GM18511 (cell line): ENCODE results near the gene PLCH2.

Source experiments
- ATAC-seq: cut with Tn5 transposase; IDR thresholded peaks from one replicate; pipeline ENCODE4 v1.9.1; 2021; ENCODE audit warnings: mild to moderate bottlenecking, moderate library complexity; ENCODE audit not compliant: unreplicated experiment

The PLCH2 gene

DNA sequence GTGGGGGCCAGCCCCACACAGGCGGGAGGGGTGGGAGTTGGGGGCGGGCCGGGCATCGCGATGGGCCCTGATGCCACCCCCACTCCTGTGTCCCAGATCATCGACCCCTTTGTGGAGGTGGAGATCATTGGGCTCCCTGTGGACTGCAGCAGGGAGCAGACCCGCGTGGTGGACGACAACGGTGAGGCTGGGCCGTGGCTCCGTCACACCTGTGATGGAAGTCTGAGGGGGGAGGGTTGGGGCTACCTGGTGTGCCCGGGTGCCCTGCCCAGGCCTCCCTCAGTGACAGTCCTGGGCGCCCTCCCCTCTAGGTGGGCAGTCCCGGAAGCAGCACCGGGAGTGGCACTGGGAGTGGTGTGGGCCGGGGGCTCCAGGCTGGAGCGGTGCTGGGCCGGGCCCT lies 22.6 kb downstream of the PLCH2 start:
- no peak for ATAC-seq

DNA sequence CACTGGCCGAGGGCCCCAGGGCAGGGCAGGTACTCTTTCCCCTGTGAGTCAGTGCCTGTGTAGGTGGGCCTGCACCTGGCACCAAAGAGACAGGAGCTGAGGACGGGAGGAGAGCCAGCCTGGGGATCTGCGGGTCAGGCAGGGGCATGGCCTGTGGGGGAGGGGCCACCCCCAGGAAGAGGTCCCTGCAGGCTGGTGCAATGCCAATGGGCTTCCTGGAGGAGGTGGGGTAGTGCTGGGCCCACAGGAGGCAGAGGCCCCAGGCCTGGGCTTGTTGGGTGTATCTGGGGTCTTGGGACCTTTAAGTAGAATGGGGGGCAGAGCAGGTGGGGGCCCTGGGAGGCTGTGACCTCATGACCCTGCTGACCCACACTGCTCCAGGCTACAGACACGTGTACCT lies 23.2 kb downstream of the PLCH2 start:
- ATAC-seq, result no peak

DNA sequence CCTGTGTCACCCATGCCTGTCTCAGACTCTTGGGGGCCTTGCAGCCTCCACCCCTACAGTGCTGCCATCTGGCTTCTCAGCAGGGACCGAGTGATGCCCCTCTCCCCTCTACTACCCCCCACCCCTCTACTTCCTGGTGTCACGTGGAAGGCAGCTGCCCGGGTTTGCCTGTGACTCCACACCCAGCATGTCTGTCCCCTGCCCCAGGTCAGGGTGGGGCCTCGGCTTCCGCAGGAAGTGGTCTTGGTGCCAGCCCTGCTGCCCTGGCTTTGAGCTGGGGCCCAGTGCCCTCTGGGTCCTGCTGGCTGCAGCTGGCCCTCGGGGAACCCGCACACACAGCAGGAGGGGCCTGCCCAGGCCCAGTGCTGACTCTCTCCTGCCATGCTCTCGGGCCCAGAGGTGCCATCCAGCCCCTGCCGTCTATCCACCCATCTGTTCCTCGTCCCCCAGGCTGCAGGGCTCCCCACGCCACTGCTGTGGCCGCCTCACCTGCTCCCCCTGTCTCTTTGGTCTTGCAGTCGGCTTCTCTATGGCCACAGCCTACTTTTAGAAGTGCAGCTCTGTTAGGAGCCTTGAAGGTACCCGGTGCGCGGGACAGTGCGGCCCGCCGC lies 24.0 kb downstream of the PLCH2 start:
- no peak for ATAC-seq

DNA sequence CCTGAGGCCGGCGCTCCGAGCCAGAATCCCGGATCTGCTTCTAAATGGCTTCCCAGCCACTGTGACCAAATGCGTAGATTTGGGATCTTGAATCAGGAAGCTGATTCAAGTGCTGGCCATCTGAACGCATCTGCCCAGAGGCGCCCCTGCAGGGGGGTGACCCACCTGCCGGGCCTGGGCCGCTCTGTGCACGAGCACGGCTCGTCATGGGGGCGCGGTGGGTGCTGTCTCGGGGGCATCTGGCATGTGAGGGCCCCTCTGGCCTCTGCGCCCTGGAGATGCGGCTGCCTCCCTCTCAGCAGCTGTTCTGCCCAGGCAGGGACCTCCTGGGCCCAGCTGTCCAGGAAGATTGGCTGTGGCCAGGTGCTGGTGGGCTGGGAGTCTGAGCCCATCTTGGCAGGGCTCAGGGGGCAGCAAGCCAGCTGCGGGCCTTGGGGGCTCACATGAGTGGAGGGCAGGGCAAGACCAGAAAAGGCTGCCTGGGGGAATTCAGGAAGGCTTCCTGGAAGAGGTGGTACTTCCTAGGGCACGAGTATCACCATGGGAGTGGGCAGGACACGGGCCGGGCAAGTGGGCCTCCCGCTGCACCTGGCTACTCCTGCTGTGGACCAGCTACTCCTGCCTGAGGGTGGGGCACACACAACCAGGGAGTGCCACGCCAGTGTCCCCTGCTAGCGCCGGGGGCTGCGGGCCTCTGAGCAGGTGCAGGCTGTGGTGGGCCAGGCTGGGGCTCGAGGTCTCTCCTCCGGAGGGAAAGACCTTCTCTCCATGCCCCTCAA lies 25.1 kb downstream of the PLCH2 start:
- ATAC-seq, result no peak

DNA sequence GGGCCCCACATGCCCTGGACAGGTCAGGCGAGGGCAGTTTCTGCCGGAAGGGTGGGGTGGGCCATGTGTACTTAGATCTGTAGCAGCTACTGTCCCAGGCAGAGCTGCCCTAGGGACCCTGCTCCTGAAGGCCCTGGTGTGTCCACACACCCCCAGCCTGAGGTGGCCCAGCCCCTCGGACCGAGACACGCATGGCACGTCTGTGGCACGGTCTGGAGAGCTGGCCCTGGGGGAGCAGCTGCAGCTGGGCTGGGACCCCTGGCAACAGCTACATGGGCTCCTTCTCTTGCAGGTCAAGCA lies 25.7 kb downstream of the PLCH2 start:
- ATAC-seq, result no peak

DNA sequence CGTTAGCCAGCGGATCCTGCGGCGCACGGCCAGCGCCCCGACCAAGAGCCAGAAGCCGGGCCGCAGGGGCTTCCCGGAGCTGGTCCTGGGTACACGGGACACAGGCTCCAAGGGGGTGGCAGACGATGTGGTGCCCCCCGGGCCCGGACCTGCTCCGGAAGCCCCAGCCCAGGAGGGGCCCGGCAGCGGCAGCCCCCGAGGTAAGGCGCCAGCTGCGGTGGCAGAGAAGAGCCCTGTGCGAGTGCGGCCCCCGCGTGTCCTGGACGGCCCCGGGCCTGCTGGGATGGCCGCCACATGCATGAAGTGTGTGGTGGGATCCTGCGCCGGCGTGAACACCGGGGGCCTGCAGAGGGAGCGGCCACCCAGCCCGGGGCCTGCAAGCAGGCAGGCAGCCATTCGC lies 26.1 kb downstream of the PLCH2 start:
- no peak for ATAC-seq

DNA sequence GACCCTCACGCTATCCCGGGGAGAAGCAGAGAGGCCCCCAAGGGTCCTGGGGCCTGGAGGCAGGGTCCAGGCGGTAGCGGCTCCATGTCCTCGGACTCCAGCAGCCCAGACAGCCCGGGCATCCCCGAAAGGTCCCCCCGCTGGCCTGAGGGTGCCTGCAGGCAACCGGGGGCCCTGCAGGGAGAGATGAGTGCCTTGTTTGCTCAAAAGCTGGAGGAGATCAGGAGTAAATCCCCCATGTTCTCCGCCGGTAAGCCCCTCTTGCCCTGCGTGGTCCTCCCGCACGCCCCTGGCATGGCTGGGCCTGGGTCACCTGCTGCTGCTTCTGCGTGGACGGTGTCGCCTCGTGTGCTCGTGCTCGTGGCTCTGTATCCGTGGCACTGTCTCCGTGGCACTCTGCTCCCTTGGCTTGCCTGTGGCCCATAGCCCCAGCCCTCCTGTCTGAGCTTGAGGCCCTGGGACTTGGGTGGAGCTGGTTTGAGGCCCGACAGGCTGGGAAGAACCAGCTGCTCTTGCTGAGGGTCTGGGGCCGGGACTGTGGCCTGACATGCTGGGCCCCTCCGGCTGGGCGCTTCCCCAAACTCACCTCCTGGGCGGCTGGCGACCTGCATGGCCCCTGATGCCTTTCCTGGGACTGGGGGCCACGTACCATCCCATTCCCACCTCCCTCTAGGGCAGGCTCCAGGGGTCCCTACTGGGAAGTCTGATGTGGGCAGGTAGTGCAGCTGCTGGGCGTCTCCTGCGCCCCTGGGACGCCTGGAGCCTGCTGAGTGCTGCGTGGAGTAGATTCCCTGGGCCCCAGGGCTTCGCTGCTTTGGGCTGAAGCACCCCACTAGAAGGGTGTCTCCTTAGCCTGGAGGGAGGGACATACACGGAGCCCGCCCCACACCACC lies 26.8 kb downstream of the PLCH2 start:
- ATAC-seq, result no peak

DNA sequence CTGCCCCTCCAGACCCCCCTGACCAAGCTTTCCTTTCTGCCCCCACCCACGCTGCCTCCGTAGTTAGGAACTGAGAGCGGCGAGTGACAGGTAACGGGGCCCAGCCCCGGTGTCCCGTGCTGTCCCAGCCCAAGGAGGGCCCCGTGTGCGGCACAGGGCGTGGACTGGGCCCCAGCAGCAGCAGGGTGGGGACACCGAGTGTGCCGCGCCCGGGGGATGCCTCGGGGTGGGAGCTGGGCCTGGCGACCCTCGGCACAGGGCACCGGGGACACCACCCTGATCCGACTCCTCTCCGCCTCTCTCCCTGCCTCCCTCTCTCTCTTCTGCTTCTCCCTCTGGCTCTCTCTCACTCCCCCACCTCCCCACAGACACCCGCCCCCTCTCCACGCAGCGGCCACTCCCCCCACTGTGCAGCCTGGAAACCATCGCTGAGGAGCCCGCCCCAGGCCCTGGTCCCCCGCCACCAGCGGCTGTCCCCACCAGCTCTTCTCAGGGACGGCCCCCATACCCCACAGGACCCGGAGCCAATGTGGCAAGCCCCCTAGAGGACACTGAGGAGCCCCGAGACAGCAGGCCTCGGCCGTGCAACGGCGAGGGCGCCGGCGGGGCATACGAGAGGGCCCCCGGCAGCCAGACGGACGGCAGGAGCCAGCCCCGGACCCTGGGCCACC lies 27.6 kb downstream of the PLCH2 start:
- no peak for ATAC-seq

DNA sequence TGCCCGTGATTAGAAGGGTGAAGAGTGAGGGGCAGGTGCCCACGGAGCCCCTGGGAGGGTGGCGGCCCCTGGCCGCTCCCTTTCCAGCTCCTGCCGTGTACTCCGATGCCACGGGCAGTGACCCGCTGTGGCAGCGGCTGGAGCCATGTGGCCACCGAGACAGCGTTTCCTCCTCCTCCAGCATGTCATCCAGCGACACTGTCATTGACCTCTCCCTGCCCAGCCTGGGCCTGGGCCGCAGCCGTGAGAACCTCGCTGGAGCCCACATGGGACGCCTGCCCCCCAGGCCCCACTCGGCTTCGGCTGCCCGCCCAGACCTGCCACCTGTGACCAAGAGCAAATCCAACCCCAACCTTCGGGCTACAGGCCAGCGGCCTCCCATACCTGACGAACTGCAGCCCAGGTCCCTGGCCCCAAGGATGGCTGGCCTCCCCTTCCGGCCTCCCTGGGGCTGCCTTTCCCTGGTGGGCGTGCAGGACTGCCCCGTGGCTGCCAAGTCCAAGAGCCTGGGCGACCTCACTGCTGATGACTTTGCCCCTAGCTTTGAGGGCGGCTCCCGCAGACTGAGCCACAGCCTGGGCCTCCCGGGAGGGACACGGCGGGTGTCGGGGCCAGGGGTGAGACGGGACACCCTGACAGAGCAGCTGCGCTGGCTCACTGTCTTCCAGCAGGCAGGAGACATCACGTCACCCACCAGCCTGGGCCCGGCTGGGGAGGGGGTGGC lies 28.3 kb downstream of the PLCH2 start:
- ATAC-seq, result no peak

DNA sequence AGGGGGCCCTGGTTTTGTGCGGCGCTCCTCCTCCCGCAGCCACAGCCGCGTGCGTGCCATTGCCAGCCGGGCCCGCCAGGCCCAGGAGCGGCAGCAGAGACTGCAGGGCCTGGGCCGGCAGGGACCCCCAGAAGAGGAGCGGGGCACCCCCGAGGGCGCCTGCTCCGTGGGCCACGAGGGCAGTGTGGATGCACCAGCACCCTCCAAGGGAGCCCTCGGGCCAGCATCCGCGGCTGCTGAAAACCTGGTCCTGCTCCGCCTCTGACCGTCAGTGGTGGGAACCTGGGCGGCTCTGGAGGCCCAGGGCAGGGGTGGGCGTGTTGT lies 28.8 kb downstream of the PLCH2 start:
- no peak for ATAC-seq

DNA sequence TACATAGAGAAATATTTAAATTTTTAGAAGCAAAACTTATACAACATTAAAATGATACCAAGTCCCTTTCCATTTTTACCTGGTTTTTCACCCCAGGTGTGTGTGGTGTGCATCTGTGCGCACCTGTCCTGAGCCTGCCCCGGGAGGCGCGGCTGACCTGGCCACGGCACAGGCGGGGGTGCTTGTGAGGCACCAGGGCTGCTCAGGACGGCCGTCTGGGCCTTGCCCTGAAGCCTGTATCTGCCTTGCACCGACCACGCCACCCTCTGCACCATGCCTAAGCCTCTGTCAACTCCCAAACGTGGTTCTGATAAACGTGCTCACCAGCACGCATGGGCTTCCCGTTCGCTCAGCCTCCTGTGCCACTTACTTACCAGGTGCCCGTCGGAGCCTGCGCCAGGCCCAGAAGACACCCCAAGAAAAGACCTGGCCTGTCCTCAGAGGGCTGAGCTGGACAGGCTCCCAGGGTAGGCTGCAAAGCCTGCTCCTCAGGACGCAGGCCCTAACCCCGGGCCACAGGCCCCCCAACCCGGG lies 29.4 kb downstream of the PLCH2 start:
- no peak for ATAC-seq

DNA sequence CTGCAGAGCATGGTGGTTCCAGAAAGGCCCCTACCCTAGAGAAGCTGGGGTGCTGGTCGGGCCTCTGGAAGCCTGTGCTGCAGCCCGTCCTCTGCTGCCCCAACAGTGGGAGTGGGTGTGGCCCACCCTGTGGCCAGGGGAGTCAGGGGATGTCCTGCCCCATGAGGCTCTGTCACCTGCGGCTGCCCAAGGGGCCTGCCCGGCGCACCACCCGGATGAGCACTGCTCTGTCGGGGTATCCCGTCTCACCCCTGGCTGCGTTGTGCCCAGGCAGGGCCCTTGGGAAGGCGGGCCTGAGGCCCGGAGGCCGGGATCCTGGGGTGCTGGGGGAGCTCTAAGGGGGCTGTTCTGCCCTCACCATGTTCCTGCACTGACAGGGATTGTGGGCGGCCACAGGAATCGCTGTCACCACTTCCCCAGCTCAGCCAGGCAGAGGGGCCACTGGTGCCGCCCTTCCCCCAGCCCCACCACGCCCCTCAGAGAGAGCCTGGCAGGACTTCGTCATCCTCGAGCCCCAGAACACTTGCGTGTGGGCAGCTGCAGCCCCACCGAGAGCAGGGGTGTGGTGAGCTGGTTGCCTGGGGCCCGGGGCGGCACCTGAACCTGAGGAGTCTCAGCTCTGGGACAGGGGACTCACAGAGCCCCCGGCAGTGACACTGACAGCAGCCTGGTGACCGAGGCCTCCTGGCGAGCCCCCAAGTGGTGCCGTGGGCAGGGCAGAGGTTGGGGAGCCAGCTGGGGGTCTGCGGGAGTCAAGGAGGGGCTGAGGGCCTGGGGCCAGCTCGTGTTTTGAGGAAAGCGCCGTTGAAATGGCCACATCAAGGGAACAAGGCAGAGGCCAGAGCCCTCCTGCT lies 30.1 kb downstream of the PLCH2 start:
- no peak for ATAC-seq

DNA sequence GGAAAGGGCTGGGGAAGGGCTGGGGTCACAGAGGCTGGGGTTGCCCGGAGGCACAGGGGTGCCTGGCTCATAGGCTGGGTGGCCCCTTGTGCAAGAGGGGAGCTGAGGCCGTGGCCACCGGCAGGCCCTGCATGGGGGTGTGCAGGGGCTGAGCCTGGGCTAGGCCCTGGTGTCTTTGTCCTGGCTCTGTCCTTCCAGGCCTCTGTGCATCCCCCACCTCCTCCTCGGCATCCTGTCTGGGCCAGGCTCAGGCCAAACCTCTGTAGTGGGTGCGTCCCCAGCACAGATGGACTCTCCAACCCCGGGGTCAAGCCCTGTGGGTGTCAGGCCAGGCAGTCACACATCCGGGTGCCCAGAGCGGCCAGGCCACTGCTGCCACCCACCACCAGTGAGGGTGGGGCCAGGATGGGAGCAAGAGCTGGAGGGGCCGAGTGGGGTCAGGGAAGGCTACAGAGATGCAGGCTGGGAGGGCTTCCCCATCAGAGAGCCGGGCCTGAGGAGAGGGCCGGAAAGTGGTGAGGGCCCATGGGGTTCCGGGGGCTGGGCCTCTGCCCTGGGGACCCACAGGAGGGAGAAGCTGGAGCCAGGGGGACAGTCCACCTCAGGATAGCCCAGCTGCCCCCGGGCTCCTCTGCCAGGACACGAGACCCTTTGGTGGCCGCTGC lies 30.9 kb downstream of the PLCH2 start:
- no peak for ATAC-seq

DNA sequence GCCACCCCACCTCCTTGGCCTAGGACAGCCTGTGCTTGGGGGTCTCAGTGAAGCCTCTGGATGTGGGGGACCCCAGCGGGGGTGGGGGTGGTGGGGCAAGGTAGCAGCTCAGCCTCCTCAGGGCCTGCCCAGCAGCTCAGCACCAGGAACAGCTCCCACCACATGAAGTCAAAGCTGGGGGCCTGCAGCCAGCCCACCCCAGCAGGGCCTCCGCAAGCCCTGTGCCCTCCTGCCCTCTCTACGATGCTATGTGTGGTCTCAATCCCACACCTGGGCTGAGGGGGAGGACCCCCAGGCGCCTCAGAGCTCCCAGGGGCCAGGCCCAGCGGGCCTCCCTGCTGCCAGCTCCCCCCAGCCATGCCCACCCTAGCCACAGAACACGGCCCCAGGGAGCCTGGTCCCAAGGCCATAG lies 31.7 kb downstream of the PLCH2 start:
- ATAC-seq, result no peak

DNA sequence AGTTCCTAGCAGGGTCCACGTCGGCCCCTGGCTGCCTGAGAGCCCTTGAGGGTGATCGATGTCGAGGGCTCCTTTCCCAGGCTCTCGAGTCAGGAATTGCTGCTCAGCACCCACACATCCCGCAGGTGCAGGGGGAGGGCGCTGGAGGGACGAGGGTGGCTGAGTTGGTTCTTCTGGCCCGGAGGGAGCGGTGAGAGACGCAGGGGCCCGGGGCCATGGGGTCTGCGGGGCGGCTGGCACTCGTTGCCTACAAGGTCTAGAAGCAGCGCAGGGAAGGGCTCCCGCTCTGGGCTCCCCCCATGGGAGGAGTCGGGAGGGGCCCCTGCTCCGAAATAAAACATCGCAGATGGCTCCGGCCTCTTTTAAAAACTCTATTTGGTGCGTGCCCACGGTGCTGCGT lies 32.1 kb downstream of the PLCH2 start:
- no peak for ATAC-seq

DNA sequence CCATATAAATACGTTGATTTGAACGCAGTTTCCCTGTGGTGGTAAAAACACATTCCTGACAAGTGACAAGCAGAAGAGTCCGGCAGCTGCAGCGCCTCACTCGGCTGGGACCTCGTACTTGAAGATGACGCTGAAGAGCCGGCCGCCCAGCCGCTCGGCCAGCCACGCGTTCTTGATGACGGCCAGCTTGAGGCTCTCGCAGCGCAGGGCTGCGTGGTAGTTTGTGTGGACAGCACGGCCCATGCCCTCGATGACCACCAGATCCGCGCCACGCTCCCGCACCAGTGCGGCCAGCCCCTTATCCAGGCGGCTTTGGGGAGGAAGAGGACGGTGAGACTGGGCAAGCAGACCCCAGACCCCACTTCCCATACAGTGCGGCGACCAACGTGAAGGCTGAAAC lies 32.7 kb downstream of the PLCH2 start:
- no peak for ATAC-seq

DNA sequence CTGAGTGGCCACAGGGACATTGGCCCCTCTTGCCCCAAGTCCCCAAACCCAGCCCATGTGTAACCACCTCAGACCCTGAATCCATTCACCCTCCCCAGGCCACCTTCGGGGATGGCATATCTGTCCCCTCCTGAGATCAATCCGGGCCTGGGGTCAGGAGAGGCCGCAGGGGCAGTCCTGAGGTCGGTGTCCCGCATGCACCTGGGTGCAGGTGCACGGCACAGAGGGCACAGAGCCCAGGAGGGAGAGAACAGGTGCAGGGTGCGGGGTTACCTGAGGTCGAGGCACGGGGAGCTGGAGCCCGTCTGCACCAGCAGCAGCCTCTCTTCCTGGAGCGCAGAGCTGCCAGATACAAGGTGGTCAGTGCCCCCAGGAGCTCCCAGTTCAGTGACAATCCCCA lies 33.5 kb downstream of the PLCH2 start:
- no peak for ATAC-seq

DNA sequence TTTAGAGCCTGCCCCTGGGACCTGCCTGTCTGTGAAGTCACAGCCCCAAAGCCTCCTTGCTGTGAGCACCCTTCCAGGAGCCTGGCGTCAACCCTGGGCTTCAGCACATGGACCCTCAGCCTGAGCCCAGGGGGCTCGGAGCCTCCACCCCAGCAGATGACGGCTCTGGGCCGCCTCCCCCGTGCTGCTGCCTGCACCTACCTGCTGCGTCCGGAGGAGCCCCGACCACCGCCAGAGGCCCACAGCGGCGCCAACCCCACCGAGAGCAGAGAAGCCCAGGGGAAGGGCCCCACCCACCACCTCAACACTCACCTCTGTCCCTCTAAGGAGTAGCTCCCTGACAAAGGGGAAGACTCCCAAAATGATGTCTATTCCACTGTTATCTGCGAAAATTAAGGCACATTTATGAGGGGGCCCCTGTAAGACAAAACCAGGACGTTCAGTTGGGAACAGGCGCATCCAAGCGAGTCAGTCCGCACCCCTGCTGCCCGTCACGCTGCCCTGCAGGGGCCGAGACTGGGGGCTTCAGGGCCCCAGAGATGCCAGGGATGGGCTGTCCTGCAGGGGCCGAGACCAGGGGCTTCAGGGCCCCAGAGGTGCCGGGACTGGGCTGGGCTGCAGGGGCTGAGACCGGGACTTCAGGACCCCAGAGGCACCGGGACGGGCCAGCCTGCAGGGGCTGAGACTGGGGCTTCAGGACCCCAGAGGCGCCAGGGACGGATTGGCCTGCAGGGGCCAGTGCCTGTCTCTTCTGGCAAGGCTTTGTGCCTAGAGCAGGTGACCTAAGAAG lies 34.5 kb downstream of the PLCH2 start:
- no peak for ATAC-seq
